HEK293T (cell line): ENCODE measurements around the gene ARID1A.

ENCODE experiments used
- ARNT ChIP-seq: fragments of 450-650 bp; IDR thresholded peaks from 2 replicates; pipeline ENCODE4 v1.6.1; 2017; ENCODE audit warnings: mild to moderate bottlenecking
- BHLHE40 ChIP-seq: fragments of 450-650 bp; IDR thresholded peaks from 2 replicates; pipeline ENCODE4 v1.6.1; 2016; ENCODE audit warnings: mild to moderate bottlenecking, moderate library complexity, borderline replicate concordance
- ELF4 ChIP-seq: fragments of 450-650 bp; IDR thresholded peaks from 2 replicates; pipeline ENCODE4 v1.6.1; 2017; ENCODE audit warnings: antibody characterized with exemption
- FOXA1 ChIP-seq: fragments of 450-650 bp; IDR thresholded peaks from 2 replicates; pipeline ENCODE4 v1.6.1; 2016; ENCODE audit warnings: mild to moderate bottlenecking
- FOXM1 ChIP-seq: fragments of 450-650 bp; IDR thresholded peaks from 2 replicates; pipeline ENCODE4 v1.6.1; 2017; ENCODE audit warnings: mild to moderate bottlenecking, borderline replicate concordance
- L3MBTL2 ChIP-seq: fragments of 450-650 bp; conservative IDR thresholded peaks from 2 replicates; pipeline ENCODE4 v1.6.1; 2016; ENCODE audit warnings: mild to moderate bottlenecking
- NFRKB ChIP-seq: fragments of 450-650 bp; IDR thresholded peaks from 2 replicates; pipeline ENCODE4 v1.6.1; 2016; ENCODE audit warnings: mild to moderate bottlenecking, moderate library complexity
- PKNOX1 ChIP-seq: fragments of 450-650 bp; IDR thresholded peaks from 2 replicates; pipeline ENCODE4 v1.6.1; 2016
- SP1 ChIP-seq: fragments of 450-650 bp; IDR thresholded peaks from 2 replicates; pipeline ENCODE4 v1.6.1; 2017
- TARDBP ChIP-seq: fragments of 450-650 bp; IDR thresholded peaks from 2 replicates; pipeline ENCODE4 v1.6.1; 2016
- ZNF384 ChIP-seq: fragments of 450-650 bp; IDR thresholded peaks from 2 replicates; pipeline ENCODE4 v1.6.1; 2016

DNA sequence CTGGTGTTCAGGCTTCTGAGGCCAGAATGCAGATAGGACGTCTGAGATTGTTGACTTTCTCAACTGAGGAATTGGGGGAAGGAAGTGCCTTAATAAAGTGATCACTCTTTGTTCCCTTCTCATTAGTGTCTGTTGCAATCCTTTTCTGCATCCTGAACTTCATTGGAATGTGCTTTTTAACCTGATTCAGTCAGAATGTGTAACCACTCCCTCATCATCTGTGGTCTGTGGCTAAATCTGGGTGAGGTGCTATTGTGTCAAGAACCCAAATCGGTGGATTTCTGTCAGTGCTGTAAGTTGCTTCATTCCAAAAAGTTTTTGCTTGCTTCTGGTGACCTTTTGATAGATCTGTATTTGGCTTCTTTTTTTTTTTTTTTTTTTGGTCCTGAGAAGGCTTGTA, 38.2 kb downstream of the ARID1A start:
- no peak for TF ChIP-seq ZNF384
- no peak for TF ChIP-seq NFRKB
- TF ChIP-seq PKNOX1 = no peak
- no peak for TF ChIP-seq SP1
- no peak for TF ChIP-seq FOXA1
- TF ChIP-seq L3MBTL2 = no peak
- TF ChIP-seq BHLHE40 = no peak
- no peak for TF ChIP-seq ELF4
- TF ChIP-seq FOXM1 = no peak
- TF ChIP-seq ARNT = no peak
- no peak for TF ChIP-seq TARDBP
